H9 (cell line): Measurements from ENCODE around the gene MEGF8. TPM values are rescaled to one million over a fixed set of nuclear protein-coding genes. Genes with fewer than 3 reads are reported as not detected.

Source experiments
- DNase-seq: peaks from one replicate; pipeline ENCODE4 v3.0.0-alpha.2; 2017
- H2AFZ ChIP-seq: one replicate; pipeline ENCODE4 v1.6.1; 2013; ENCODE audit warnings: mild to moderate bottlenecking, low read length, control low read depth, moderate library complexity
- H2AK5ac ChIP-seq: 2 replicates; pipeline ENCODE4 v1.6.1; 2013; ENCODE audit warnings: low read length, control low read depth, mixed read lengths; ENCODE audit not compliant: insufficient read length
- H2BK120ac ChIP-seq: one replicate; pipeline ENCODE4 v1.6.1; 2013; ENCODE audit warnings: low read depth, mild to moderate bottlenecking, low read length, control low read depth, inconsistent platforms; ENCODE audit not compliant: poor library complexity, severe bottlenecking
- H2BK12ac ChIP-seq: 2 replicates; pipeline ENCODE4 v1.6.1; 2013; ENCODE audit warnings: low read length, control low read depth, mixed read lengths, low read depth; ENCODE audit not compliant: insufficient read length
- H2BK15ac ChIP-seq: 2 replicates; pipeline ENCODE4 v1.6.1; 2013; ENCODE audit warnings: low read depth, low read length, control low read depth
- H2BK20ac ChIP-seq: one replicate; pipeline ENCODE4 v1.6.1; 2013; ENCODE audit warnings: low read depth, mild to moderate bottlenecking, low read length, control low read depth, inconsistent platforms; ENCODE audit not compliant: poor library complexity, severe bottlenecking
- H2BK5ac ChIP-seq: 2 replicates; pipeline ENCODE4 v1.6.1; 2013; ENCODE audit warnings: low read length, control low read depth, mixed read lengths; ENCODE audit not compliant: insufficient read length
- H3K14ac ChIP-seq: 2 replicates; pipeline ENCODE4 v1.6.1; 2013; ENCODE audit warnings: low read length, control low read depth; ENCODE audit not compliant: insufficient read depth
- H3K18ac ChIP-seq: 2 replicates; pipeline ENCODE4 v1.6.1; 2013; ENCODE audit warnings: low read depth, mild to moderate bottlenecking, mixed read lengths, low read length, control low read depth; ENCODE audit not compliant: insufficient read length
- H3K23ac ChIP-seq: 2 replicates; pipeline ENCODE4 v1.6.1; 2013; ENCODE audit warnings: low read length, control low read depth, mixed read lengths, low read depth; ENCODE audit not compliant: insufficient read length
- H3K23me2 ChIP-seq: 2 replicates; pipeline ENCODE4 v1.6.1; 2013; ENCODE audit warnings: low read depth, mild to moderate bottlenecking, mixed read lengths, low read length, control low read depth; ENCODE audit not compliant: insufficient read length, poor library complexity, severe bottlenecking
- H3K27ac ChIP-seq: 2 replicates; pipeline ENCODE4 v1.5.1; 2013; ENCODE audit warnings: low read length, control low read depth, mixed read lengths, low read depth; ENCODE audit not compliant: insufficient read length
- H3K27me3 ChIP-seq: 2 replicates; pipeline ENCODE4 v1.6.1; 2013; ENCODE audit warnings: low read length, control low read depth, inconsistent platforms; ENCODE audit not compliant: insufficient read depth
- H3K4ac ChIP-seq: 2 replicates; pipeline ENCODE4 v1.6.1; 2013; ENCODE audit warnings: low read depth, mild to moderate bottlenecking, control low read depth, inconsistent platforms, low read length, moderate library complexity
- H3K4me1 ChIP-seq: 2 replicates; pipeline ENCODE4 v1.6.1; 2013; ENCODE audit warnings: low read length, control low read depth, inconsistent platforms; ENCODE audit not compliant: insufficient read depth
- H3K4me2 ChIP-seq: 2 replicates; pipeline ENCODE4 v1.6.1; 2013; ENCODE audit warnings: low read length, control low read depth, mixed read lengths; ENCODE audit not compliant: insufficient read length, insufficient read depth
- H3K56ac ChIP-seq: 2 replicates; pipeline ENCODE4 v1.6.1; 2013; ENCODE audit warnings: low read depth, mild to moderate bottlenecking, mixed read lengths, low read length, control low read depth; ENCODE audit not compliant: insufficient read length
- H3K79me1 ChIP-seq: 2 replicates; pipeline ENCODE4 v1.6.1; 2013; ENCODE audit warnings: low read depth, mild to moderate bottlenecking, moderate library complexity, low read length, control low read depth, inconsistent platforms; ENCODE audit not compliant: insufficient read depth, poor library complexity, severe bottlenecking
- H3K79me2 ChIP-seq: 2 replicates; pipeline ENCODE4 v1.6.1; 2013; ENCODE audit warnings: low read length, control low read depth, inconsistent platforms; ENCODE audit not compliant: insufficient read depth
- H3K9ac ChIP-seq: 2 replicates; pipeline ENCODE4 v1.6.1; 2013; ENCODE audit warnings: low read length, control low read depth, mixed read lengths; ENCODE audit not compliant: insufficient read length; ENCODE audit errors: extremely low read depth
- H3K9me3 ChIP-seq: one replicate; pipeline ENCODE4 v1.6.1; 2013; ENCODE audit warnings: low read depth, low read length, inconsistent platforms; ENCODE audit not compliant: control insufficient read depth
- H3T11ph ChIP-seq: one replicate; pipeline ENCODE4 v1.6.1; 2013; ENCODE audit warnings: mild to moderate bottlenecking, low read length, control low read depth, inconsistent platforms
- H4K20me1 ChIP-seq: one replicate; pipeline ENCODE4 v1.6.1; 2013; ENCODE audit not compliant: control insufficient read depth, insufficient read length, insufficient read depth
- H4K5ac ChIP-seq: 2 replicates; pipeline ENCODE4 v1.6.1; 2013; ENCODE audit warnings: low read depth, mild to moderate bottlenecking, mixed read lengths, low read length, control low read depth; ENCODE audit not compliant: insufficient read length
- H4K8ac ChIP-seq: replicated peaks from 2 replicates; pipeline ENCODE4 v1.6.1; 2013; ENCODE audit warnings: low read length, control low read depth, mixed read lengths, low read depth; ENCODE audit not compliant: insufficient read length
- H4K91ac ChIP-seq: 2 replicates; pipeline ENCODE4 v1.6.1; 2013; ENCODE audit warnings: low read depth, mild to moderate bottlenecking, moderate library complexity, mixed read lengths, low read length, control low read depth; ENCODE audit not compliant: insufficient read length
- H3K27ac Mint-ChIP-seq, 3 experiments: 2 replicates in 2 of 3; 3 replicates in 1 of 3; pipeline ENCODE4 v1.8.0; 2020 to 2021; ENCODE audit warnings: mixed read lengths in 3 of 3, mild to moderate bottlenecking in 1 of 3, moderate library complexity in 1 of 3
- H3K27me3 Mint-ChIP-seq: 2 replicates; pipeline ENCODE4 v1.8.0; 2021; ENCODE audit warnings: low read depth, mild to moderate bottlenecking, moderate library complexity, mixed read lengths
- H3K36me3 Mint-ChIP-seq, 3 experiments: 2 replicates in 2 of 3; 3 replicates in 1 of 3; pipeline ENCODE4 v1.8.0; 2020 to 2021; ENCODE audit warnings: low read depth in 3 of 3, mixed read lengths in 3 of 3; ENCODE audit not compliant: insufficient read depth in 1 of 3
- H3K4me1 Mint-ChIP-seq, 2 experiments: 2 replicates each; pipeline ENCODE4 v1.8.0; 2020; ENCODE audit warnings: mixed read lengths in 2 of 2
- H3K4me3 Mint-ChIP-seq, 2 experiments: 2 replicates in 1 of 2; 3 replicates in 1 of 2; pipeline ENCODE4 v1.8.0; 2020 to 2021; ENCODE audit warnings: mild to moderate bottlenecking in 2 of 2, mixed read lengths in 2 of 2, moderate library complexity in 1 of 2
- H3K9me3 Mint-ChIP-seq, 2 experiments: 2 replicates in 1 of 2; 3 replicates in 1 of 2; pipeline ENCODE4 v1.8.0; 2020; ENCODE audit warnings: mild to moderate bottlenecking in 2 of 2, mixed read lengths in 2 of 2, moderate library complexity in 1 of 2
- CTCF ChIP-seq: fragments of 200-600 bp; sonication (generic); conservative IDR thresholded peaks from 3 replicates; pipeline ENCODE4 v1.8.0; 2021; ENCODE audit warnings: antibody characterized with exemption, mild to moderate bottlenecking
- WGBS: extraction: QIAGEN DNeasy Blood & Tissue Kit; methylation state at CpG from one replicate; pipeline ENCODE4 v1.1.7; 2013; ENCODE audit warnings: missing lambda C conversion rate, low lambda C conversion rate, mixed read lengths; ENCODE audit not compliant: insufficient read length; ENCODE audit errors: extremely low coverage; 5-methylcytosine and 5-hydroxymethylcytosine counted together
- total RNA-seq: library from RNA; stranded (reverse); gene quantifications from 2 replicates; pipeline ENCODE4 v1.2.1, GENCODE V29; 2021

The MEGF8 gene
- total RNA-seq, 1 experiment from 2014 or later: 28.4 TPM

GRCh38 chr19:42292042-42292960 is 33.1 kb upstream of the MEGF8 start:
- no peak overlapping the region for H3T11ph ChIP-seq
- H2AK5ac ChIP-seq: no peak overlapping the region
- H3K23me2 ChIP-seq: peaks cover 3% of the 10 kb centered on the region
- H3K27ac Mint-ChIP-seq: peak overlapping the region in 2 of 3 experiments; percentile 8 to 30; a peak in 2 of 7 replicates
- H3K9me3 Mint-ChIP-seq: no peaks in the 10 kb centered on the region
- H3K9ac ChIP-seq: no peak overlapping the region
- H2BK15ac ChIP-seq: no peak overlapping the region
- H3K4me3 Mint-ChIP-seq: no peak overlapping the region
- H3K23ac ChIP-seq: no peak overlapping the region
- H3K4me1 Mint-ChIP-seq: peaks cover 3 to 39% of the 10 kb centered on the region in 2 experiments
- no peak overlapping the region for H3K18ac ChIP-seq
- no peaks in the 10 kb centered on the region for H3K27me3 Mint-ChIP-seq
- no peaks in the 10 kb centered on the region for H4K20me1 ChIP-seq
- no peak overlapping the region for H3K4me2 ChIP-seq
- H2BK12ac ChIP-seq: no peak overlapping the region
- no peak overlapping the region for H4K91ac ChIP-seq
- DNase-seq: no peak
- H4K8ac ChIP-seq: no peak overlapping the region
- peaks cover 14 to 74% (median 62%) of the 10 kb centered on the region in 3 experiments; a peak in 6 of 7 replicates for H3K36me3 Mint-ChIP-seq
- no peak overlapping the region for H3K4ac ChIP-seq
- H2AFZ ChIP-seq: no peak overlapping the region
- no peak for TF ChIP-seq CTCF
- H2BK120ac ChIP-seq: no peak overlapping the region
- H3K14ac ChIP-seq: no peak overlapping the region
- no peak overlapping the region for H3K27ac ChIP-seq
- no CpG with 5 or more reads among the region's 27 CpGs for WGBS
- H3K56ac ChIP-seq: no peak overlapping the region
- no peak overlapping the region for H4K5ac ChIP-seq
- no peaks in the 10 kb centered on the region for H3K4me1 ChIP-seq
- no peak overlapping the region for H2BK5ac ChIP-seq
- H2BK20ac ChIP-seq: no peak overlapping the region
- no peaks in the 10 kb centered on the region for H3K27me3 ChIP-seq
- no peaks in the 10 kb centered on the region for H3K79me1 ChIP-seq
- no peaks in the 10 kb centered on the region for H3K9me3 ChIP-seq
- no peaks in the 10 kb centered on the region for H3K79me2 ChIP-seq
